Measurements from ENCODE around the gene NINL. TPM values are rescaled to one million over a fixed set of nuclear protein-coding genes. Genes with fewer than 3 reads are reported as not detected.

Gene NINL
- total RNA-seq, 1 experiment from 2014 or later = 31.5 TPM

GRCh38 chr20:25496165-25496967, 89.0 kb downstream of the NINL start:
- DNase-seq (ENCODE audit: low spot score) = no peak
- H3K36me3 ChIP-seq (ENCODE audit: insufficient read depth, low read length, poor library complexity, severe bottlenecking) = peaks cover 3% of the 10 kb centered on the region
- H3K9me3 ChIP-seq (ENCODE audit: low read depth, low read length, poor library complexity, severe bottlenecking) = no peaks in the 10 kb centered on the region
- ChIA-PET CTCF (no interaction called here), POLR2A (ENCODE audit: low non-redundant PET) (no interaction called here)
- no peaks in the 10 kb centered on the region for H3K27me3 ChIP-seq (replicated peaks; ENCODE audit: insufficient read depth, low read depth, low read length, poor library complexity)
- BruUV-seq (replicated peaks) = no TSS peak
- no peak overlapping the region for H3K4me3 ChIP-seq (ENCODE audit: low read depth, low read length, poor library complexity, severe bottlenecking)
- H3K27ac ChIP-seq (ENCODE audit: low read depth, low read length, poor library complexity, severe bottlenecking) = no peak overlapping the region
- no peak for TF ChIP-seq EZH2 (IDR thresholded peaks at IDR 0.05; ENCODE audit: borderline replicate concordance, low read depth, low read length, poor library complexity, severe bottlenecking)
- no peak for TF ChIP-seq CTCF (conservative IDR thresholded peaks at IDR 0.05; ENCODE audit: low read depth, low read length)
- H3K4me1 ChIP-seq (ENCODE audit: insufficient read depth, low read length, poor library complexity, severe bottlenecking) = no peaks in the 10 kb centered on the region
- intact Hi-C loops (cut with micrococcal nuclease; ENCODE audit: unreplicated experiment) = no loop called here

- no peaks in the 10 kb centered on the region for H3K4me1 ChIP-seq (ENCODE audit: insufficient read depth, low read length, poor library complexity, severe bottlenecking)
- H3K9me3 ChIP-seq (ENCODE audit: low read depth, low read length, poor library complexity, severe bottlenecking) = no peaks in the 10 kb centered on the region
- CTCF ChIA-PET = no interaction called here
- intact Hi-C loops (cut with micrococcal nuclease; ENCODE audit: unreplicated experiment) = no loop called here
- no peak for TF ChIP-seq EZH2 (IDR thresholded peaks at IDR 0.05; ENCODE audit: borderline replicate concordance, low read depth, low read length, poor library complexity, severe bottlenecking)
- TF ChIP-seq CTCF (conservative IDR thresholded peaks at IDR 0.05; ENCODE audit: low read depth, low read length) = no peak
- no peaks in the 10 kb centered on the region for H3K36me3 ChIP-seq (ENCODE audit: insufficient read depth, low read length, poor library complexity, severe bottlenecking)
- H3K27me3 ChIP-seq (replicated peaks; ENCODE audit: insufficient read depth, low read depth, low read length, poor library complexity) = no peaks in the 10 kb centered on the region
- BruUV-seq (replicated peaks) = no TSS peak
- no peak overlapping the region for H3K4me3 ChIP-seq (ENCODE audit: low read depth, low read length, poor library complexity, severe bottlenecking)
- DNase-seq (ENCODE audit: low spot score) = no peak
- no peak overlapping the region for H3K27ac ChIP-seq (ENCODE audit: low read depth, low read length, poor library complexity, severe bottlenecking)
- POLR2A ChIA-PET (ENCODE audit: low non-redundant PET) = no interaction called here
Observed at GRCh38 chr20:25495189-25495824, 90.0 kb downstream of the NINL start.

- H3K4me1 ChIP-seq (ENCODE audit: insufficient read depth, low read length, poor library complexity, severe bottlenecking) = no peaks in the 10 kb centered on the region
- no TSS peak for BruUV-seq (replicated peaks)
- CTCF ChIA-PET = no interaction called here
- POLR2A ChIA-PET (ENCODE audit: low non-redundant PET) = no interaction called here
- intact Hi-C loops (cut with micrococcal nuclease; ENCODE audit: unreplicated experiment) = no loop called here
- no peak overlapping the region for H3K4me3 ChIP-seq (ENCODE audit: low read depth, low read length, poor library complexity, severe bottlenecking)
- peaks cover 3% of the 10 kb centered on the region for H3K36me3 ChIP-seq (ENCODE audit: insufficient read depth, low read length, poor library complexity, severe bottlenecking)
- TF ChIP-seq EZH2 (IDR thresholded peaks at IDR 0.05; ENCODE audit: borderline replicate concordance, low read depth, low read length, poor library complexity, severe bottlenecking) (no peak), CTCF (conservative IDR thresholded peaks at IDR 0.05; ENCODE audit: low read depth, low read length) (no peak)
- no peaks in the 10 kb centered on the region for H3K9me3 ChIP-seq (ENCODE audit: low read depth, low read length, poor library complexity, severe bottlenecking)
- no peak overlapping the region for H3K27ac ChIP-seq (ENCODE audit: low read depth, low read length, poor library complexity, severe bottlenecking)
- no peak for DNase-seq (ENCODE audit: low spot score)
- no peaks in the 10 kb centered on the region for H3K27me3 ChIP-seq (replicated peaks; ENCODE audit: insufficient read depth, low read depth, low read length, poor library complexity)
Observed at GRCh38 chr20:25494506-25495188, 90.7 kb downstream of the NINL start.

Measured in A673 (cell line).